HEK293T (cell line): ENCODE data around the gene FAM120A.

Experiments
- HDGF ChIP-seq: fragments of 450-650 bp; IDR thresholded peaks from 2 replicates; pipeline ENCODE4 v1.6.1; 2017; ENCODE audit warnings: antibody characterized with exemption, borderline replicate concordance
- L3MBTL2 ChIP-seq: fragments of 450-650 bp; conservative IDR thresholded peaks from 2 replicates; pipeline ENCODE4 v1.6.1; 2016; ENCODE audit warnings: mild to moderate bottlenecking
- NFRKB ChIP-seq: fragments of 450-650 bp; IDR thresholded peaks from 2 replicates; pipeline ENCODE4 v1.6.1; 2016; ENCODE audit warnings: mild to moderate bottlenecking, moderate library complexity
- SP1 ChIP-seq: fragments of 450-650 bp; IDR thresholded peaks from 2 replicates; pipeline ENCODE4 v1.6.1; 2017

DNA sequence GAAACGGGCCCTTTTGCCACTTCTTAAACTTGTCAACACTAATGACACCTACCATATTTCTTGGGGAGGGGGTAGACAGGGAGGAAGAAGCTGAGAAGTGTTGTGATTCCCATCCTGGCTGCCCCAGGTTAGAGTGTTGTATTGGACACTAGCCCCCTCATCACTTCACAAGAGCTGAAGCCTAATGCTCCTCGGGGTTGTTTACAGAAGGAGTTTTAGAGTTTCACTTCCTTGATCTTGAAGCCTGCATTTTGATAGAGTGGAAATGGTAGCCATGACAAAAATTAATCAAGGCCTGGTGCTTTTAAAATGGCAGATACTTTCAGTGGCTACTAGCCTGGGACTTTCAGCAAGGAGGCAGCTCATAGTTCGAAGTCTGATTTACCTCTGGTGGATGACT lies 12.9 kb downstream of the FAM120A start:
- no peak for TF ChIP-seq HDGF
- no peak for TF ChIP-seq SP1
- no peak for TF ChIP-seq NFRKB
- no peak for TF ChIP-seq L3MBTL2
